NCI-H2107 treated with DMSO at 0.1 percent for 48 hours (cell line): ENCODE data around the gene PFKFB4.

Source experiments
- DNase-seq: peaks from one replicate; lab custom pipeline; 2025; ENCODE audit not compliant: unreplicated experiment; lab: John Stamatoyannopoulos, UW

PFKFB4 gene

GRCh38 chr3:48556796-48557626, at the start of gene PFKFB4:
Gene PFKFB4, minus strand, starts transcription at chr3:48556803. Its CDS starts 26 bp downstream, at chr3:48556777.
- peak; percentile 95 for DNase-seq

- DNase-seq, result no peak
Observed at GRCh38 chr3:48601622-48601994, 45.0 kb upstream of the PFKFB4 start.

GRCh38 chr3:48600711-48601621, 44.4 kb upstream of the PFKFB4 start:
- DNase-seq, result no peak

- no peak for DNase-seq
Observed at GRCh38 chr3:48599509-48600285, 43.1 kb upstream of the PFKFB4 start.

GRCh38 chr3:48599077-48599501, 42.5 kb upstream of the PFKFB4 start:
- no peak for DNase-seq

- no peak for DNase-seq
Observed at GRCh38 chr3:48598323-48599076, 41.9 kb upstream of the PFKFB4 start.

GRCh38 chr3:48597408-48597800, 40.8 kb upstream of the PFKFB4 start:
- no peak for DNase-seq

GRCh38 chr3:48596676-48597407, 40.2 kb upstream of the PFKFB4 start:
- DNase-seq, result no peak

GRCh38 chr3:48596157-48596556, 39.6 kb upstream of the PFKFB4 start:
- DNase-seq, result no peak

- DNase-seq, result no peak
Observed at GRCh38 chr3:48595526-48596121, 39.0 kb upstream of the PFKFB4 start.

GRCh38 chr3:48595075-48595525, 38.5 kb upstream of the PFKFB4 start, which contains the start of gene COL7A1:
Gene COL7A1, minus strand, starts transcription at chr3:48595329. Its CDS starts 170 bp downstream, at chr3:48595159.
- DNase-seq, result no peak

- DNase-seq, result no peak
Observed at GRCh38 chr3:48594417-48595049, 37.9 kb upstream of the PFKFB4 start.

- DNase-seq, result no peak
Observed at GRCh38 chr3:48593337-48593736, 36.7 kb upstream of the PFKFB4 start.

- no peak for DNase-seq
Observed at GRCh38 chr3:48592519-48593087, 36.0 kb upstream of the PFKFB4 start.

- no peak for DNase-seq
Observed at GRCh38 chr3:48591886-48592518, 35.4 kb upstream of the PFKFB4 start.

- no peak for DNase-seq
Observed at GRCh38 chr3:48591436-48591835, 34.8 kb upstream of the PFKFB4 start.

- DNase-seq, result no peak
Observed at GRCh38 chr3:48588230-48588629, 31.6 kb upstream of the PFKFB4 start.

- DNase-seq, result no peak
Observed at GRCh38 chr3:48587686-48588085, 31.1 kb upstream of the PFKFB4 start.
